Posterior cingulate gyrus (tissue), 11 donors: ENCODE measurements around the gene SIM1.
"Not testable (repeated sequence)": the region's sequence is repeated elsewhere in the genome, so short reads cannot be mapped to it uniquely, and the experiment has no call there.

ENCODE experiments used
- DNase-seq, 10 donors: peaks; one replicate each; pipeline versions ENCODE4 v3.0.0 to v3.0.0-alpha.2; 2020 to 2021; ENCODE audit warnings: mixed read lengths in 3 of 10
- intact Hi-C: fragments of 100-400 bp; cut with DNase I; formaldehyde crosslinking; loops from one replicate; pipeline ENCODE4 v1.15.1; 2023

Gene SIM1

GRCh38 chr6:100371591-100371990 lies 93.1 kb downstream of the SIM1 start:
- intact Hi-C loops, result no loop called here

GRCh38 chr6:100370265-100370664 lies 94.5 kb downstream of the SIM1 start:
- DNase-seq, result no peak
- intact Hi-C loops, result no loop called here

More at GRCh38 chr6:100371591-100371990, 93.1 kb downstream of the SIM1 start:
- DNase-seq, result no peak

GRCh38 chr6:100366419-100366818 lies 98.3 kb downstream of the SIM1 start:
- intact Hi-C loops, result no loop called here
- DNase-seq, result no peak

- no peak for DNase-seq
- intact Hi-C loops, result no loop called here
Measured at GRCh38 chr6:100363651-100364050, 101.1 kb downstream of the SIM1 start.

GRCh38 chr6:100354736-100355641 lies 109.7 kb downstream of the SIM1 start:
- intact Hi-C loops, result not testable (repeated sequence)
- peak in 3 of 10 donors; percentile 62 to 72 (median 64) for DNase-seq

GRCh38 chr6:100353276-100354015 lies 111.3 kb downstream of the SIM1 start:
- no peak for DNase-seq
- intact Hi-C loops, result no loop called here

GRCh38 chr6:100350139-100350538 lies 114.6 kb downstream of the SIM1 start:
- DNase-seq, result no peak
- intact Hi-C loops, result no loop called here

GRCh38 chr6:100349366-100349765 lies 115.4 kb downstream of the SIM1 start:
- no peak for DNase-seq
- intact Hi-C loops, result no loop called here

GRCh38 chr6:100347901-100348550 lies 116.7 kb downstream of the SIM1 start:
- intact Hi-C loops, result no loop called here
- no peak for DNase-seq

- DNase-seq, result no peak
- intact Hi-C loops, result no loop called here
Measured at GRCh38 chr6:100346828-100347227, 117.9 kb downstream of the SIM1 start.

GRCh38 chr6:100346203-100346602 lies 118.5 kb downstream of the SIM1 start:
- intact Hi-C loops, result no loop called here
- no peak for DNase-seq

GRCh38 chr6:100344761-100345160 lies 120.0 kb downstream of the SIM1 start:
- no peak for DNase-seq
- intact Hi-C loops, result no loop called here

- no peak for DNase-seq
- intact Hi-C loops, result no loop called here
Measured at GRCh38 chr6:100344321-100344720, 120.4 kb downstream of the SIM1 start.

- intact Hi-C loops, result no loop called here
- DNase-seq, result no peak
Measured at GRCh38 chr6:100343316-100344077, 121.2 kb downstream of the SIM1 start.

- DNase-seq, result no peak
- intact Hi-C loops, result no loop called here
Measured at GRCh38 chr6:100342830-100343229, 121.9 kb downstream of the SIM1 start.

GRCh38 chr6:100339574-100340255 lies 125.0 kb downstream of the SIM1 start:
- intact Hi-C loops, result no loop called here
- no peak for DNase-seq

- no peak for DNase-seq
- intact Hi-C loops, result no loop called here
Measured at GRCh38 chr6:100338090-100338489, 126.6 kb downstream of the SIM1 start.

- intact Hi-C loops, result no loop called here
- no peak for DNase-seq
Measured at GRCh38 chr6:100336876-100337275, 127.8 kb downstream of the SIM1 start.

- intact Hi-C loops, result no loop called here
- no peak for DNase-seq
Measured at GRCh38 chr6:100335991-100336390, 128.7 kb downstream of the SIM1 start.
